ENCODE data around the gene FLT1.

The FLT1 gene

GRCh38 chr13:28534801-28535200 lies 39.9 kb upstream of the FLT1 start:
- H3K36me3 ChIP-seq: no peaks in the 10 kb centered on the region
- TF ChIP-seq, protein P1, sequence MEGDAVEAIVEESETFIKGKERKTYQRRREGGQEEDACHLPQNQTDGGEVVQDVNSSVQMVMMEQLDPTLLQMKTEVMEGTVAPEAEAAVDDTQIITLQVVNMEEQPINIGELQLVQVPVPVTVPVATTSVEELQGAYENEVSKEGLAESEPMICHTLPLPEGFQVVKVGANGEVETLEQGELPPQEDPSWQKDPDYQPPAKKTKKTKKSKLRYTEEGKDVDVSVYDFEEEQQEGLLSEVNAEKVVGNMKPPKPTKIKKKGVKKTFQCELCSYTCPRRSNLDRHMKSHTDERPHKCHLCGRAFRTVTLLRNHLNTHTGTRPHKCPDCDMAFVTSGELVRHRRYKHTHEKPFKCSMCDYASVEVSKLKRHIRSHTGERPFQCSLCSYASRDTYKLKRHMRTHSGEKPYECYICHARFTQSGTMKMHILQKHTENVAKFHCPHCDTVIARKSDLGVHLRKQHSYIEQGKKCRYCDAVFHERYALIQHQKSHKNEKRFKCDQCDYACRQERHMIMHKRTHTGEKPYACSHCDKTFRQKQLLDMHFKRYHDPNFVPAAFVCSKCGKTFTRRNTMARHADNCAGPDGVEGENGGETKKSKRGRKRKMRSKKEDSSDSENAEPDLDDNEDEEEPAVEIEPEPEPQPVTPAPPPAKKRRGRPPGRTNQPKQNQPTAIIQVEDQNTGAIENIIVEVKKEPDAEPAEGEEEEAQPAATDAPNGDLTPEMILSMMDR (IDR thresholded peaks at IDR 0.05): no peak
- H3K4me3 ChIP-seq: no peak overlapping the region
- H3K9me3 ChIP-seq: no peaks in the 10 kb centered on the region
- peaks cover 0 to 44% of the 10 kb centered on the region in 2 donors for H3K27me3 ChIP-seq
- no peak for DNase-seq
- intact Hi-C loops (cut with DNase I; ENCODE audit: low total_unique reads): no loop called here
- H3K4me1 ChIP-seq: peaks cover 0 to 28% (median 21%) of the 10 kb centered on the region in 4 donors
- no peak overlapping the region for H3K27ac ChIP-seq

GRCh38 chr13:28534210-28534609 lies 39.3 kb upstream of the FLT1 start:
- Histone ChIP-seq H3K4me3 (no peak overlapping the region), H3K9me3 (no peaks in the 10 kb centered on the region), H3K27ac (no peak overlapping the region), H3K4me1 (peaks cover 0 to 28% (median 21%) of the 10 kb centered on the region in 4 donors), H3K36me3 (no peaks in the 10 kb centered on the region), H3K27me3 (peaks cover 0 to 45% of the 10 kb centered on the region in 2 donors)
- intact Hi-C loops (cut with DNase I; ENCODE audit: low total_unique reads): no loop called here
- TF ChIP-seq, protein P1 (IDR thresholded peaks at IDR 0.05): no peak
- DNase-seq: no peak

GRCh38 chr13:28533441-28534166 lies 38.7 kb upstream of the FLT1 start:
- no peak overlapping the region for H3K27ac ChIP-seq
- H3K4me1 ChIP-seq: peaks cover 0 to 28% (median 21%) of the 10 kb centered on the region in 4 donors
- no peaks in the 10 kb centered on the region for H3K9me3 ChIP-seq
- H3K27me3 ChIP-seq: peaks cover 0 to 51% of the 10 kb centered on the region in 2 donors
- intact Hi-C loops (cut with DNase I; ENCODE audit: low total_unique reads): no loop called here
- H3K4me3 ChIP-seq: no peak overlapping the region
- no peaks in the 10 kb centered on the region for H3K36me3 ChIP-seq
- no peak for DNase-seq
- TF ChIP-seq, protein P1 (IDR thresholded peaks at IDR 0.05): no peak

- DNase-seq: no peak
- H3K4me1 ChIP-seq: peaks cover 0 to 28% (median 21%) of the 10 kb centered on the region in 4 donors
- intact Hi-C loops (cut with DNase I; ENCODE audit: low total_unique reads): no loop called here
- H3K9me3 ChIP-seq: no peaks in the 10 kb centered on the region
- no peaks in the 10 kb centered on the region for H3K36me3 ChIP-seq
- TF ChIP-seq, protein P1 (IDR thresholded peaks at IDR 0.05): no peak
- no peak overlapping the region for H3K27ac ChIP-seq
- H3K4me3 ChIP-seq: peak overlapping the region; percentile 43 to 52
- peaks cover 0 to 56% of the 10 kb centered on the region in 2 donors for H3K27me3 ChIP-seq
Measured at GRCh38 chr13:28533125-28533436, 38.2 kb upstream of the FLT1 start.

- peak in 1 of 2 donors; percentile 19 for DNase-seq
- H3K4me1 ChIP-seq: peaks cover 0 to 28% (median 21%) of the 10 kb centered on the region in 4 donors
- no peak overlapping the region for H3K27ac ChIP-seq
- H3K27me3 ChIP-seq: peaks cover 0 to 61% of the 10 kb centered on the region in 2 donors
- no peaks in the 10 kb centered on the region for H3K9me3 ChIP-seq
- H3K4me3 ChIP-seq: peak overlapping the region; percentile 43 to 52
- no peaks in the 10 kb centered on the region for H3K36me3 ChIP-seq
- intact Hi-C loops (cut with DNase I; ENCODE audit: low total_unique reads): no loop called here
- TF ChIP-seq, protein P1 (IDR thresholded peaks at IDR 0.05): no peak
Measured at GRCh38 chr13:28532388-28533124, 37.6 kb upstream of the FLT1 start.

All from tibial artery (tissue), 4 donors.